HepG2 (cell line): ENCODE measurements around the gene CCDC175. TPM values are rescaled to one million over a fixed set of nuclear protein-coding genes. Genes with fewer than 3 reads are reported as not detected.

Source experiments
- BRD4 ChIP-seq: sonication (generic); formaldehyde crosslinking; IDR thresholded peaks from 2 replicates; pipeline ENCODE4 v1.4.0; 2020; ENCODE audit warnings: missing genetic modification reagents
- CEBPG ChIP-seq: IDR thresholded peaks from 2 replicates; pipeline ENCODE4 v1.6.1; 2016
- CSRNP1 ChIP-seq: sonication (generic); formaldehyde crosslinking; IDR thresholded peaks from 2 replicates; pipeline ENCODE4 v1.8.1; 2023; ENCODE audit warnings: mild to moderate bottlenecking, missing genetic modification reagents
- EEA1 ChIP-seq: sonication (generic); formaldehyde crosslinking; IDR thresholded peaks from 2 replicates; pipeline ENCODE4 v1.5.1; 2020; ENCODE audit warnings: mild to moderate bottlenecking, missing genetic modification reagents, borderline replicate concordance
- HIC2 ChIP-seq: sonication (generic); formaldehyde crosslinking; IDR thresholded peaks from 2 replicates; pipeline ENCODE4 v1.9.0; 2022; ENCODE audit warnings: low read depth, missing genetic modification reagents
- HNF4G ChIP-seq, 2 experiments: sonication (generic) in 1 of 2; formaldehyde crosslinking in 1 of 2; IDR thresholded peaks; 2 replicates each; pipeline versions ENCODE4 v1.4.0 to v1.6.1; 2011 to 2020; ENCODE audit warnings: borderline replicate concordance in 2 of 2, low read depth in 2 of 2, mild to moderate bottlenecking in 2 of 2, low read length in 1 of 2, missing genetic modification reagents in 1 of 2, moderate library complexity in 1 of 2
- TAF15 ChIP-seq: fragments of 200-400 bp; formaldehyde crosslinking; IDR thresholded peaks from one replicate; pipeline ENCODE4 v1.6.1; 2018; ENCODE audit warnings: mild to moderate bottlenecking, low read depth, low read length; ENCODE audit not compliant: poor library complexity, severe bottlenecking
- TIGD3 ChIP-seq: sonication (generic); formaldehyde crosslinking; IDR thresholded peaks from 2 replicates; pipeline ENCODE4 v1.5.1; 2020; ENCODE audit warnings: mild to moderate bottlenecking, missing genetic modification reagents, borderline replicate concordance
- TMF1 ChIP-seq: sonication (generic); formaldehyde crosslinking; IDR thresholded peaks from 2 replicates; pipeline ENCODE4 v1.8.1; 2022; ENCODE audit warnings: low read depth, missing genetic modification reagents
- ZKSCAN8 ChIP-seq: IDR thresholded peaks from 2 replicates; pipeline ENCODE4 v1.6.1; 2016; ENCODE audit warnings: borderline replicate concordance, missing genetic modification reagents, missing compliant biosample characterization
- ZMAT3 ChIP-seq: sonication (generic); formaldehyde crosslinking; conservative IDR thresholded peaks from 2 replicates; pipeline ENCODE4 v1.7.0; 2021; ENCODE audit warnings: missing genetic modification reagents
- ZMAT5 ChIP-seq: sonication (generic); formaldehyde crosslinking; IDR thresholded peaks from 2 replicates; pipeline ENCODE4 v1.5.0; 2020; ENCODE audit warnings: mild to moderate bottlenecking, low read depth, missing genetic modification reagents, borderline replicate concordance
- ZNF607 ChIP-seq: sonication (generic); formaldehyde crosslinking; IDR thresholded peaks from 2 replicates; pipeline ENCODE4 v1.5.1; 2020; ENCODE audit warnings: missing genetic modification reagents, mild to moderate bottlenecking, borderline replicate concordance
- ZNF619 ChIP-seq: sonication (generic); formaldehyde crosslinking; IDR thresholded peaks from 2 replicates; pipeline ENCODE4 v1.4.0; 2020; ENCODE audit warnings: mild to moderate bottlenecking, missing genetic modification reagents
- ZNF691 ChIP-seq: sonication (generic); formaldehyde crosslinking; IDR thresholded peaks from 2 replicates; pipeline ENCODE4 v1.4.0; 2020; ENCODE audit warnings: missing genetic modification reagents, low read depth, mild to moderate bottlenecking, borderline replicate concordance
- ZXDC ChIP-seq: sonication (generic); formaldehyde crosslinking; IDR thresholded peaks from 2 replicates; pipeline ENCODE4 v1.5.0; 2020; ENCODE audit warnings: mild to moderate bottlenecking, missing genetic modification reagents
- polyA plus RNA-seq, 8 experiments: library from polyadenylated mRNA; depleted of rRNA in 3 of 8; stranded (reverse) in 7 of 8; unstranded in 1 of 8; fragments of >200 nt; fragmentation: Illumina TruSeq in 4 of 8; extraction: Trizol in 4 of 8; gene quantifications; 2 replicates each; pipeline versions ENCODE4 v1.2.1 to v1.2.3, GENCODE V29; 2011 to 2016; ENCODE audit warnings: low read depth in 4 of 8, missing spikeins in 1 of 8, mixed read lengths in 1 of 8; ENCODE audit not compliant: insufficient read depth in 1 of 8
- total RNA-seq, 5 experiments: library from RNA; depleted of rRNA; stranded (reverse); fragments of >200 nt; fragmentation: Illumina TruSeq; extraction: Trizol; gene quantifications; 2 replicates each; pipeline ENCODE4 v1.2.3, GENCODE V29; 2016; ENCODE audit warnings: low read depth in 1 of 5

Gene CCDC175
- total and polyA plus RNA-seq, 2 of the 13 experiments (the other 11 are each of a cell fraction or from before 2014, with no cell fraction given) = not detected

GRCh38 chr14:59483819-59484638 is 92.6 kb downstream of the CCDC175 start, which contains the start of the genes JKAMP and L3HYPDH (continued):
- TF ChIP-seq ZMAT3 (CRISPR knock-in tag) (peak; percentile 99), ZNF619 (CRISPR knock-in tag) (peak; percentile 81; the same call in 1 of the 2 replicates), CEBPG (CRISPR knock-in tag) (no peak; the same call in 1 of the 2 replicates), ZNF691 (CRISPR knock-in tag) (peak; percentile 79; the same call in 1 of the 2 replicates), BRD4 (peak; percentile 92; the same call in 1 of the 2 replicates), HNF4G (IDR thresholded peaks at IDR 0.05; ENCODE audit: borderline replicate concordance, low read depth, low read length) (peak; percentile 26; the same call in 1 of the 2 replicates), HNF4G (CRISPR knock-in tag; IDR thresholded peaks at IDR 0.05; ENCODE audit: borderline replicate concordance, low read depth) (no peak), TAF15 (no peak), TIGD3 (CRISPR knock-in tag) (peak; percentile 97), EEA1 (CRISPR knock-in tag) (peak; percentile 24; the same call in 1 of the 2 replicates), ZNF607 (CRISPR knock-in tag) (peak; percentile 98), CSRNP1 (CRISPR knock-in tag) (peak; percentile 93), ZMAT5 (CRISPR knock-in tag) (0 out of 2 replicates have a peak, but pooled peaks have one; percentile 85), HIC2 (CRISPR knock-in tag) (peak; percentile 80), ZXDC (CRISPR knock-in tag) (no peak; the same call in none of the 2 replicates), ZKSCAN8 (CRISPR knock-in tag) (no peak; the same call in 1 of the 2 replicates), TMF1 (CRISPR knock-in tag) (peak; percentile 99)
